Body of pancreas (tissue), 4 donors: ENCODE data around the gene CREB5. TPM values are rescaled to one million over a fixed set of nuclear protein-coding genes. Genes with fewer than 3 reads are reported as not detected.
A peak's percentile ranks its signal among the peaks of the same experiment; 100 is the strongest.
"Not testable (repeated sequence)": the region's sequence is repeated elsewhere in the genome, so short reads cannot be mapped to it uniquely, and the experiment has no call there.

Source experiments
- ATAC-seq: fragments of 150-250 bp; one replicate; pipeline ENCODE4 v1.9.1; 2016
- DNase-seq, 4 donors: peaks; one replicate each; pipeline ENCODE4 v3.0.0-alpha.2; 2019
- H3K27ac ChIP-seq, 4 donors: fragments of 200-600 bp; sonication (generic); 1 replicate in 3 of 4; 2 replicates in 1 of 4; pipeline versions ENCODE4 v1.5.1 to v1.6.1; 2016 to 2019; ENCODE audit warnings: mild to moderate bottlenecking in 1 of 4, mixed read lengths in 1 of 4, moderate library complexity in 1 of 4
- H3K27me3 ChIP-seq, 2 donors: fragments of 200-600 bp; sonication (generic); one replicate each; pipeline ENCODE4 v1.6.0; 2016; ENCODE audit warnings: mild to moderate bottlenecking in 1 of 2
- H3K36me3 ChIP-seq, 2 donors: fragments of 200-600 bp; sonication (generic); replicated peaks in 1 of 2; 2 replicates each; pipeline ENCODE4 v1.5.1; 2016; ENCODE audit warnings: low read depth in 2 of 2; ENCODE audit not compliant: insufficient read depth in 1 of 2
- H3K4me1 ChIP-seq: fragments of 200-600 bp; sonication (generic); one replicate; pipeline ENCODE4 v1.6.0; 2016
- H3K4me3 ChIP-seq, 2 donors: fragments of 200-600 bp; sonication (generic); 1 replicate in 1 of 2; 2 replicates in 1 of 2; pipeline ENCODE4 v1.5.1; 2016 to 2019
- H3K9me3 ChIP-seq, 3 donors: fragments of 200-600 bp; sonication (generic); 1 replicate in 2 of 3; 2 replicates in 1 of 3; pipeline ENCODE4 v1.5.1; 2016
- POLR2A ChIP-seq, 3 donors: fragments of 450-650 bp; IDR thresholded peaks; one replicate each; pipeline ENCODE4 v1.6.1; 2016; ENCODE audit warnings: antibody characterized with exemption in 3 of 3, mild to moderate bottlenecking in 2 of 3
- WGBS, 2 donors: methylation state at CpG; one replicate each; pipeline ENCODE4 v1.1.5; 2017; 5-methylcytosine and 5-hydroxymethylcytosine counted together
- intact Hi-C: fragments of 100-400 bp; cut with DNase I; formaldehyde crosslinking; loops from one replicate; pipeline ENCODE4 v1.15.1; 2023
- total RNA-seq, 2 donors: library from RNA; depleted of rRNA; stranded (reverse); fragments of >200 nt; gene quantifications; one replicate each; pipeline ENCODE4 v1.1.0, GENCODE V29; 2016
- TF ChIP-seq, protein P1 (sequence below), 7 experiments: fragments of 450-650 bp in 4 of 7; fragments of 200-600 bp in 3 of 7; sonication (generic) in 3 of 7; IDR thresholded peaks; one replicate each; pipeline ENCODE4 v1.5.1; 2016 to 2019; ENCODE audit warnings: antibody characterized with exemption in 7 of 7

CREB5 gene
- total RNA-seq, 2 donors from 2014 or later: 10.4 to 25.7 TPM

DNA sequence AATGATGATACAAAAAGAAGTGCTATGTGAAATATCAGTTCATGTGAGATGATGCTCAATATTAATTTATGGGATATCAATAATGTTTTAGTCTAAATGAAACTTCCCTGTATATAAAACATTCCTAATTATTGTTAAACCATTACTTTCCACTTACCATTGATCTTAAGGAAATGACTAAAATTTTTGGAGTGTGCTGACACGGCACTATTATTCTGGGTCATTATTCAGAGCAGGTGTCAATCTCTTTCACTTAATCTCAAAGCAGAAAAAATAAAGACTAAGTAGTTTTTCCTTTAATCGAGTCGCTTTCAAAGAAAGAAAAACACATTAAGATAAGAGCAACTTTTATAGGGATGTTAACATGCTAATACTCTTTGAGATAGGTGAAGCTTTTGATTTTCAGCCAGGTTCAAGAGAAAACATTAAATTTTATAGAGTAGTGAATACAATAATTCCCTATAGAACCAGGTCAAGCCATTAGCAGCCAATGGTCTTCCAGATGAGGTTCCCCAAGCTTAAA, 11.4 kb upstream of the CREB5 start:
- H3K4me1 ChIP-seq: no peaks in the 10 kb centered on the region
- no peaks in the 10 kb centered on the region for H3K36me3 ChIP-seq
- WGBS, 2 donors: 41 to 42% methylated on average over 3 of the region's 3 CpGs

DNA sequence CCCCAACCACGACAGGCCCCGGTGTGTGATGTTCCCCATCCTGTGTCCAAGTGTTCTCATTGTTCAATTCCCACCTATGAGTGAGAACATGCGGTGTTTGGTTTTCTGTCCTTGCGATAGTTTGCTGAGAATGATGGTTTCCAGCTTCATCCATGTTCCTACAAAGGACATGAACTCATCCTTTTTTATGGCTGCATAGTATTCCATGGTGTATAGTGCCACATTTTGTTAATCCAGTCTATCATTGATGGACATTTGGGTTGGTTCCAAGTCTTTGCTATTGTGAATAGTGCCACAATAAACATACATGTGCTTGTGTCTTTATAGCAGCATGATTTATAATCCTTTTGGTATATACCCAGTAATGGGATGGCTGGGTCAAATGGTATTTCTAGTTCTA, 10.8 kb upstream of the CREB5 start:
- ATAC-seq, intact Hi-C loops, DNase-seq, H3K9me3 ChIP-seq, H3K27ac ChIP-seq, H3K4me3 ChIP-seq, H3K4me1 ChIP-seq, H3K27me3 ChIP-seq, H3K36me3 ChIP-seq: not testable (repeated sequence)
- 85 to 90% methylated on average over 4 of the region's 4 CpGs for WGBS, 2 donors

More for the DNA sequence above, 11.4 kb upstream of the CREB5 start:
- DNase-seq: no peak
- H3K4me3 ChIP-seq: no peak overlapping the region
- H3K27ac ChIP-seq: no peak overlapping the region
- TF ChIP-seq, protein P1, sequence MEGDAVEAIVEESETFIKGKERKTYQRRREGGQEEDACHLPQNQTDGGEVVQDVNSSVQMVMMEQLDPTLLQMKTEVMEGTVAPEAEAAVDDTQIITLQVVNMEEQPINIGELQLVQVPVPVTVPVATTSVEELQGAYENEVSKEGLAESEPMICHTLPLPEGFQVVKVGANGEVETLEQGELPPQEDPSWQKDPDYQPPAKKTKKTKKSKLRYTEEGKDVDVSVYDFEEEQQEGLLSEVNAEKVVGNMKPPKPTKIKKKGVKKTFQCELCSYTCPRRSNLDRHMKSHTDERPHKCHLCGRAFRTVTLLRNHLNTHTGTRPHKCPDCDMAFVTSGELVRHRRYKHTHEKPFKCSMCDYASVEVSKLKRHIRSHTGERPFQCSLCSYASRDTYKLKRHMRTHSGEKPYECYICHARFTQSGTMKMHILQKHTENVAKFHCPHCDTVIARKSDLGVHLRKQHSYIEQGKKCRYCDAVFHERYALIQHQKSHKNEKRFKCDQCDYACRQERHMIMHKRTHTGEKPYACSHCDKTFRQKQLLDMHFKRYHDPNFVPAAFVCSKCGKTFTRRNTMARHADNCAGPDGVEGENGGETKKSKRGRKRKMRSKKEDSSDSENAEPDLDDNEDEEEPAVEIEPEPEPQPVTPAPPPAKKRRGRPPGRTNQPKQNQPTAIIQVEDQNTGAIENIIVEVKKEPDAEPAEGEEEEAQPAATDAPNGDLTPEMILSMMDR (IDR thresholded peaks at IDR 0.05): no peak
- TF ChIP-seq POLR2A (IDR thresholded peaks at IDR 0.05): no peak
- no peaks in the 10 kb centered on the region for H3K9me3 ChIP-seq
- no peak for ATAC-seq
- no peaks in the 10 kb centered on the region for H3K27me3 ChIP-seq
- intact Hi-C loops: no loop called here

DNA sequence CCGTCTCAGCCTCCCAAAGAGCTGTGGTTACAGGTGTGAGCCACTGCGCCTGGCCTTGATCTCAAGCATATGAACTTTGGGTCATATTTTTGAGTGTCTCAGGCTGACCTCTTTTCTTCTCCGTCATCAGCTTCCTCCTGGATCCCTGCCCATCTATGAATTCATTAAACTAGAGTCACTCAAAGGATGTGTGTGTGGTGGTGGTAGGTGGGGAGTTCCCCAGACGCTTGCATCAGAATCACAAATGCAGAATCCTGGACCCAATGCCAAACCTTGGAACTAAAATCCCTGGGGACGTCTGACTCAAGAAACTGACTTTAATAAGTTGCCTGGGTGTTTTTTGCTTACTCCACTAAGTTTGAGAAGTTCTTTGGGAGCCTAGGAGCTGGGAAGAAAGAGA, 6.7 kb upstream of the CREB5 start:
- DNase-seq (peak; percentile 33 to 55 (median 38)), ATAC-seq (peak; percentile 23)
- Histone ChIP-seq H3K4me3 (no peak overlapping the region), H3K36me3 (no peaks in the 10 kb centered on the region), H3K27ac (peak overlapping the region in 1 of 4 donors; percentile 14), H3K27me3 (peaks cover 0 to 4% of the 10 kb centered on the region in 2 donors), H3K9me3 (no peaks in the 10 kb centered on the region), H3K4me1 (peaks cover 21% of the 10 kb centered on the region)
- TF ChIP-seq, protein P1 (IDR thresholded peaks at IDR 0.05): no peak
- TF ChIP-seq POLR2A (IDR thresholded peaks at IDR 0.05): no peak
- intact Hi-C loops: no loop called here
- WGBS, 2 donors: 41 to 48% methylated on average over 5 of the region's 5 CpGs

DNA sequence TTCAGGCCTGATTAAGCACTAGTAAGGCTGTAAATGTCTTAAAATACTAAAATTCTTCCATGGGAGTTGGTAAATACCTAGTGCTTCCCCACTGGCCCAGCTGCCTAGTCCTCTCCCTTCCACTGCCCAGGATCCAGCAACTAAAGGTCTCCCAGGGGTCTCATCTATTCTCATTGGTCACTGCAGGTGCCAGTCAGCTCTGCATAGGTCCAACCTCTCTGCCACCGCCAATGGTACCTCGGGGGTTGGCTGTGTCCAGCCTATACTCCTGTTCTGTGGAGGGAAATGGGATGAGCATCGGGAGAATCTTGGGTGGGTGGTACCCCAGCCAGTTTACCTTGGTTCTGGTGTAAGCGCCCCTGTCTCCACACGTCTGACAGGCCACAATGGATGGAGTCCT, 6.1 kb upstream of the CREB5 start:
- Histone ChIP-seq H3K9me3 (no peaks in the 10 kb centered on the region), H3K27me3 (peaks cover 0 to 7% of the 10 kb centered on the region in 2 donors), H3K36me3 (no peaks in the 10 kb centered on the region), H3K4me3 (no peak overlapping the region), H3K27ac (peak overlapping the region in 1 of 4 donors; percentile 14), H3K4me1 (peaks cover 26% of the 10 kb centered on the region)
- ATAC-seq: no peak
- TF ChIP-seq, protein P1 (IDR thresholded peaks at IDR 0.05): no peak
- TF ChIP-seq POLR2A (IDR thresholded peaks at IDR 0.05): no peak
- WGBS, 2 donors: 50 to 81% methylated on average over 2 to 5 of the region's 5 CpGs
- intact Hi-C loops: no loop called here
- DNase-seq: no peak

DNA sequence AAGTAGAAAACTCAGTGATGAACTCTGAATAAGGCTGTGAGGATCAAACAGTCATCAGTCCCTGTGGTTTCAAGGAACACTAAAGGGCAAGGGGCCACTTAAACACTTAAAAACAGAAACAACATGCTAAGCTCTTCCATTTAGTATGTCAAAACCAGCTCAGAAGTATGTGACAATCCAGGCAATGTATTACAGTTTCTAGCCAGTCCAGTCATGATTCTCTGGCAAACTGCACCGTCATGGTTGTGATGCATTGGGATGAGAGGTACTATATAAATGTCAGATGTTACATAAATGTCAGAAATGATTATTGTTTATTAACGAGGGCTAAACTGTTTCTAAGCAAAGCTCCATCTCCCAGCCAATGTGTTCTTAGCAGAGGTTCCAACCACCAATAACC, 4.7 kb upstream of the CREB5 start:
- Histone ChIP-seq H3K4me1 (peaks cover 26% of the 10 kb centered on the region), H3K4me3 (no peak overlapping the region), H3K9me3 (no peaks in the 10 kb centered on the region), H3K27ac (no peak overlapping the region), H3K36me3 (no peaks in the 10 kb centered on the region), H3K27me3 (peaks cover 0 to 18% of the 10 kb centered on the region in 2 donors)
- ATAC-seq (no peak), DNase-seq (peak in 2 of 4 donors; percentile 12 to 21)
- intact Hi-C loops: no loop called here
- TF ChIP-seq, protein P1 (IDR thresholded peaks at IDR 0.05): no peak
- TF ChIP-seq POLR2A (IDR thresholded peaks at IDR 0.05): no peak
- WGBS, 2 donors: 66 to 69% methylated on average over 2 of the region's 2 CpGs
